BE2C (cell line): ENCODE measurements around the gene CORIN.

Experiments
- DNase-seq: peaks from one replicate; pipeline ENCODE4 v3.0.0-alpha.2; 2020
- H3K27me3 ChIP-seq: fragments of 250-450 bp; sonication (Bioruptor Pico); 2 replicates; pipeline ENCODE4 v1.5.1; 2020; ENCODE audit warnings: mild to moderate bottlenecking
- H3K36me3 ChIP-seq: fragments of 250-450 bp; sonication (Bioruptor Pico); 2 replicates; pipeline ENCODE4 v1.5.1; 2020; ENCODE audit warnings: mild to moderate bottlenecking
- H3K4me1 ChIP-seq: fragments of 250-450 bp; sonication (Bioruptor Pico); 2 replicates; pipeline ENCODE4 v1.5.1; 2020
- H3K4me3 ChIP-seq: 2 replicates; pipeline ENCODE4 v1.5.1; 2011; ENCODE audit warnings: low read depth, low read length
- H3K9me3 ChIP-seq: fragments of 250-450 bp; sonication (Bioruptor Pico); 2 replicates; pipeline ENCODE4 v1.5.1; 2020
- CTCF ChIP-seq: IDR thresholded peaks from 2 replicates; pipeline ENCODE4 v1.5.1; 2012; ENCODE audit warnings: mild to moderate bottlenecking, low read depth, low read length

CORIN gene

GRCh38 chr4:47654972-47655693 is 182.7 kb downstream of the CORIN start:
- H3K4me3 ChIP-seq: no peak overlapping the region
- H3K9me3 ChIP-seq: no peaks in the 10 kb centered on the region
- TF ChIP-seq CTCF: no peak
- H3K36me3 ChIP-seq: no peaks in the 10 kb centered on the region
- H3K4me1 ChIP-seq: peaks cover 4% of the 10 kb centered on the region; the same call in 1 of the 2 replicates
- DNase-seq: no peak
- no peaks in the 10 kb centered on the region for H3K27me3 ChIP-seq

- no peak for DNase-seq
- Histone ChIP-seq H3K9me3 (no peaks in the 10 kb centered on the region), H3K27me3 (no peaks in the 10 kb centered on the region), H3K36me3 (no peaks in the 10 kb centered on the region), H3K4me3 (no peak overlapping the region), H3K4me1 (peaks cover 4% of the 10 kb centered on the region; the same call in 1 of the 2 replicates)
- no peak for TF ChIP-seq CTCF
Measured at GRCh38 chr4:47652092-47652491, 185.8 kb downstream of the CORIN start.

GRCh38 chr4:47651231-47651630 is 186.6 kb downstream of the CORIN start:
- Histone ChIP-seq H3K4me1 (peaks cover 4% of the 10 kb centered on the region; the same call in 1 of the 2 replicates), H3K27me3 (no peaks in the 10 kb centered on the region), H3K9me3 (no peaks in the 10 kb centered on the region), H3K36me3 (no peaks in the 10 kb centered on the region), H3K4me3 (no peak overlapping the region)
- no peak for TF ChIP-seq CTCF
- no peak for DNase-seq

GRCh38 chr4:47650584-47651130 is 187.2 kb downstream of the CORIN start:
- DNase-seq: no peak
- no peak for TF ChIP-seq CTCF
- Histone ChIP-seq H3K27me3 (no peaks in the 10 kb centered on the region), H3K9me3 (no peaks in the 10 kb centered on the region), H3K4me1 (peaks cover 4% of the 10 kb centered on the region; the same call in 1 of the 2 replicates), H3K36me3 (no peaks in the 10 kb centered on the region), H3K4me3 (no peak overlapping the region)

- no peak for DNase-seq
- H3K9me3 ChIP-seq: no peaks in the 10 kb centered on the region
- peaks cover 3% of the 10 kb centered on the region; the same call in 1 of the 2 replicates for H3K4me1 ChIP-seq
- no peak overlapping the region for H3K4me3 ChIP-seq
- no peak for TF ChIP-seq CTCF
- H3K27me3 ChIP-seq: no peaks in the 10 kb centered on the region
- H3K36me3 ChIP-seq: no peaks in the 10 kb centered on the region
Measured at GRCh38 chr4:47647544-47647943, 190.3 kb downstream of the CORIN start.

- no peaks in the 10 kb centered on the region for H3K4me1 ChIP-seq
- no peak for DNase-seq
- no peaks in the 10 kb centered on the region for H3K9me3 ChIP-seq
- H3K36me3 ChIP-seq: no peaks in the 10 kb centered on the region
- no peak for TF ChIP-seq CTCF
- H3K27me3 ChIP-seq: no peaks in the 10 kb centered on the region
- H3K4me3 ChIP-seq: no peak overlapping the region
Measured at GRCh38 chr4:47647029-47647428, 190.8 kb downstream of the CORIN start.
